ENCODE results near the gene LAMP1.

- TF ChIP-seq CTCF (conservative IDR thresholded peaks at IDR 0.05; ENCODE audit: low read length) (no peak), EZH2phosphoT487 (IDR thresholded peaks at IDR 0.05; ENCODE audit: borderline replicate concordance, low read depth, low read length) (no peak)
These were observed 36.0 kb downstream of the LAMP1 start for GRCh38 chr13:113333076-113333475.

Measured in OCI-LY7 (cell line).